ENCODE data around the gene SART3.

DNA sequence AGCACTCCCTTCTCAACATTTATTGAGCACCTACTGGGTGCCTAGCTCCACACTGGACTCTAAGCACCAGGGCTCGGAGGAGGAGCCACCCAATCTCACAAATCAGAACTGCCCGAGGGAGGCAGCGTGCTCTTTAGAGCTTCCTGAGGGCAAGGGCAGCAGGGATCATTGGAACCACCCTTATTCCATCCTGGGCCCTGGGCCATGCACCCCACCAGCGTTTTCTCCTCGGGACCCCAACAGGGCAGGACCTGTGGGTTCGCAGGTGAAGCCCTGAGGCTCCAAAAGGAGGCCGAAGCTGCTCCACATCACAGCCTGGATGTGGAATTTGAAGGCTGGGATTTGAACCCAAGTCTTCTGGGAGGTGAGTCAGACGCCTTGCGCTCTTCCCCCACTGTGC is 21.5 kb upstream of the SART3 start:
- TF ChIP-seq POLR2AphosphoS5 (IDR thresholded peaks at IDR 0.05) (no peak), POLR2A (IDR thresholded peaks at IDR 0.05) (no peak)
